K562 (cell line): ENCODE results near the gene HEMK1. TPM values are rescaled to one million over a fixed set of nuclear protein-coding genes. Genes with fewer than 3 reads are reported as not detected.

ENCODE experiments used
- ATAC-seq: fragments of 200-7000 bp; cut with Tn5 transposase; 3 replicates; pipeline ENCODE4 v1.9.1; 2020; ENCODE audit warnings: moderate library complexity
- BruUV-seq: library from RNA; stranded (reverse); fragments of 400-500 nt; replicated peaks from 2 replicates; lab custom pipeline; 2021; lab: Mats Ljungman, UMichigan
- CTCF ChIA-PET: fragments of 300-600 bp; formaldehyde crosslinking; extraction: SDS; loops from one replicate; lab custom pipeline; 2021; ENCODE audit warnings: low intra/inter-chr PET ratio; lab: Yijun Ruan, JAX
- POLR2A ChIA-PET: fragments of 300-600, 350-650 bp; sonication (Branson Sonifier 250); formaldehyde crosslinking; extraction: SDS; loops from one replicate; lab custom pipeline; 2021; ENCODE audit warnings: antibody characterized with exemption, inconsistent platforms; lab: Yijun Ruan, JAX
- DNase-seq, 4 experiments: peaks; one replicate each; pipeline versions ENCODE4 v3.0.0 to v3.0.0-alpha.2; 2011 to 2018; ENCODE audit warnings: low spot score in 3 of 4, mixed read lengths in 3 of 4; ENCODE audit errors: extremely low read depth in 1 of 4
- FAIRE-seq: peaks from 2 replicates; lab custom pipeline; 2011; peaks lifted over from hg19 to GRCh38; lab: Jason Lieb, UNC
- H2AFZ ChIP-seq: 2 replicates; pipeline ENCODE4 v1.6.0; 2011; ENCODE audit warnings: low read depth, low read length, control low read depth, inconsistent platforms
- H3K27ac ChIP-seq: fragments of 200-600 bp; 3 replicates; pipeline ENCODE4 v1.8.0; 2011; ENCODE audit warnings: low read depth, mild to moderate bottlenecking, control low read depth, inconsistent platforms, low read length, moderate library complexity, mixed read lengths; ENCODE audit errors: extremely low read depth
- H3K27me3 ChIP-seq, 2 experiments: fragments of 300-600 bp in 1 of 2; 2 replicates in 1 of 2; 3 replicates in 1 of 2; pipeline versions ENCODE4 v1.6.0 to v1.8.0; 2011; ENCODE audit warnings: inconsistent platforms in 2 of 2, low read length in 2 of 2, mild to moderate bottlenecking in 1 of 2, mixed read lengths in 1 of 2, moderate library complexity in 1 of 2; ENCODE audit not compliant: control insufficient read depth in 2 of 2, insufficient read depth in 2 of 2
- H3K36me3 ChIP-seq: fragments of 300-600 bp; 3 replicates; pipeline ENCODE4 v1.8.0; 2011; ENCODE audit warnings: mild to moderate bottlenecking, low read length, inconsistent platforms; ENCODE audit not compliant: control insufficient read depth, insufficient read depth
- H3K4me1 ChIP-seq, 2 experiments: fragments of 200-600 bp in 1 of 2; replicated peaks in 1 of 2; 2 replicates in 1 of 2; 3 replicates in 1 of 2; pipeline versions ENCODE4 v1.5.1 to v1.8.0; 2011; ENCODE audit warnings: inconsistent platforms in 2 of 2, low read length in 2 of 2, mild to moderate bottlenecking in 1 of 2, mixed read lengths in 1 of 2, moderate library complexity in 1 of 2; ENCODE audit not compliant: control insufficient read depth in 2 of 2, insufficient read depth in 2 of 2
- H3K4me2 ChIP-seq: 2 replicates; pipeline ENCODE4 v1.6.1; 2011; ENCODE audit warnings: low read length, control low read depth, inconsistent platforms, mixed read lengths; ENCODE audit not compliant: insufficient read depth
- H3K4me3 ChIP-seq: fragments of 200-600 bp; sonication (generic), shearing (Covaris generic); 2 replicates; pipeline ENCODE4 v1.5.1; 2016; ENCODE audit warnings: control low read depth, inconsistent platforms
- H3K79me2 ChIP-seq: fragments of 200-600 bp; 3 replicates; pipeline ENCODE4 v1.8.0; 2011; ENCODE audit warnings: low read length, inconsistent platforms; ENCODE audit not compliant: control insufficient read depth, insufficient read depth
- H3K9ac ChIP-seq, 2 experiments: 2 replicates each; pipeline versions ENCODE4 v1.6.0 to v1.6.1; 2011; ENCODE audit warnings: low read depth in 2 of 2, low read length in 2 of 2, control low read depth in 1 of 2, inconsistent platforms in 1 of 2, mild to moderate bottlenecking in 1 of 2, mixed read lengths in 1 of 2; ENCODE audit not compliant: insufficient read depth in 1 of 2
- H3K9me1 ChIP-seq: one replicate; pipeline ENCODE4 v1.6.0; 2011; ENCODE audit warnings: inconsistent platforms, mild to moderate bottlenecking, low read length, moderate library complexity; ENCODE audit not compliant: control insufficient read depth, insufficient read depth
- H3K9me3 ChIP-seq: replicated peaks from 2 replicates; pipeline ENCODE4 v1.5.1; 2011; ENCODE audit warnings: low read depth, low read length, inconsistent platforms; ENCODE audit not compliant: control insufficient read depth, insufficient read depth
- H4K20me1 ChIP-seq: replicated peaks from 2 replicates; pipeline ENCODE4 v1.6.1; 2011; ENCODE audit warnings: low read length, inconsistent platforms, mixed read lengths; ENCODE audit not compliant: control insufficient read depth, insufficient read depth
- AFF1 ChIP-seq, 2 experiments: fragments of 450-650 bp; IDR thresholded peaks; 2 replicates each; pipeline ENCODE4 v1.6.1; 2018; ENCODE audit warnings: mild to moderate bottlenecking in 2 of 2, low read depth in 1 of 2; ENCODE audit not compliant: partially characterized antibody in 2 of 2
- GTF2A2 ChIP-seq: IDR thresholded peaks from 2 replicates; pipeline ENCODE4 v1.6.1; 2016; ENCODE audit warnings: mild to moderate bottlenecking, missing genetic modification characterization, missing compliant biosample characterization
- LEF1 ChIP-seq: fragments of 450-650 bp; IDR thresholded peaks from 2 replicates; pipeline ENCODE4 v1.6.1; 2016; ENCODE audit warnings: mild to moderate bottlenecking
- MED1 ChIP-seq: sonication (generic); formaldehyde crosslinking; IDR thresholded peaks from 2 replicates; pipeline ENCODE4 v1.8.1; 2023; ENCODE audit warnings: missing genetic modification reagents, borderline replicate concordance
- MXD1 ChIP-seq: fragments of 250-450 bp; sonication (Bioruptor Pico); IDR thresholded peaks from 2 replicates; pipeline ENCODE4 v1.8.0; 2021; ENCODE audit warnings: borderline replicate concordance, mild to moderate bottlenecking, moderate library complexity; ENCODE audit not compliant: poor library complexity, severe bottlenecking
- POLR2AphosphoS5 ChIP-seq: IDR thresholded peaks from 2 replicates; pipeline ENCODE4 v1.6.1; 2011; ENCODE audit warnings: mild to moderate bottlenecking, low read depth, low read length, moderate library complexity; ENCODE audit not compliant: control insufficient read depth, insufficient read depth
- POLR3G ChIP-seq: IDR thresholded peaks from 2 replicates; pipeline ENCODE4 v1.6.1; 2011; ENCODE audit not compliant: insufficient read length, insufficient replicate concordance; ENCODE audit errors: extremely low read depth
- RBM25 ChIP-seq: fragments of 200-400 bp; formaldehyde crosslinking; IDR thresholded peaks from 2 replicates; pipeline ENCODE4 v1.6.1; 2018; ENCODE audit warnings: low read length, low read depth, moderate library complexity; ENCODE audit not compliant: severe bottlenecking
- TEAD1 ChIP-seq, 2 experiments: fragments of 450-650 bp in 1 of 2; sonication (generic) in 1 of 2; formaldehyde crosslinking; IDR thresholded peaks; 2 replicates each; pipeline versions ENCODE4 v1.4.0 to v1.8.0; 2020 to 2022; ENCODE audit warnings: mild to moderate bottlenecking in 2 of 2, missing genetic modification reagents in 1 of 2
- ZNF217 ChIP-seq: sonication (generic); formaldehyde crosslinking; IDR thresholded peaks from 2 replicates; pipeline ENCODE4 v1.8.0; 2022; ENCODE audit warnings: mild to moderate bottlenecking, missing genetic modification reagents
- ZNF445 ChIP-seq: fragments of 250-450 bp; sonication (Bioruptor Pico); IDR thresholded peaks from 2 replicates; pipeline ENCODE4 v1.4.0; 2020; ENCODE audit warnings: low read depth, mild to moderate bottlenecking, moderate library complexity
- ZNF766 ChIP-seq: fragments of 200-800 bp; sonication (Bioruptor generic); conservative IDR thresholded peaks from 2 replicates; pipeline ENCODE4 v1.6.1; 2016; ENCODE audit warnings: missing genetic modification characterization, missing compliant biosample characterization
- ZNF77 ChIP-seq: fragments of 250-450 bp; sonication (Bioruptor Pico); IDR thresholded peaks from 2 replicates; pipeline ENCODE4 v1.5.0; 2020
- ZNF79 ChIP-seq: fragments of 250-450 bp; sonication (Bioruptor Pico); IDR thresholded peaks from 2 replicates; pipeline ENCODE4 v1.4.0; 2020; ENCODE audit warnings: low read depth, mild to moderate bottlenecking, moderate library complexity
- WGBS: fragments of 100-300 bp; shearing (Covaris generic); methylation state at CpG from one replicate; pipeline ENCODE4 v1.1.6; 2016; ENCODE audit warnings: low coverage, mixed read lengths; ENCODE audit not compliant: insufficient coverage; ENCODE audit errors: missing lambda C conversion rate; 5-methylcytosine and 5-hydroxymethylcytosine counted together
- in situ Hi-C: fragments of 300-500 bp; cut with MboI; formaldehyde crosslinking; loops from 4 replicates; pipeline ENCODE4 v1.15.0; 2018; ENCODE audit warnings: inconsistent platforms, mixed read lengths
- intact Hi-C: fragments of 100-400 bp; cut with micrococcal nuclease; formaldehyde crosslinking; loops from 2 replicates; pipeline ENCODE4 v1.14.2; 2022
- polyA plus RNA-seq, 8 experiments: library from polyadenylated mRNA; depleted of rRNA in 4 of 8; stranded (reverse) in 5 of 8; unstranded in 3 of 8; fragments of >200 nt; fragmentation: Nextera tagmentation in 2 of 8; fragmentation: Illumina TruSeq in 1 of 8; extraction: Ambion mirVana in 2 of 8; extraction: Trizol in 1 of 8; gene quantifications; 2 replicates each; pipeline versions ENCODE4 v1.2.1 to v1.2.3, GENCODE V29; 2011 to 2014; ENCODE audit warnings: inconsistent platforms in 1 of 8, missing spikeins in 1 of 8
- total RNA-seq, 7 experiments: library from RNA; depleted of rRNA in 6 of 7; stranded (reverse); fragments of >200 nt in 6 of 7; fragmentation: Illumina TruSeq in 2 of 7; extraction: Trizol in 2 of 7; gene quantifications; 2 replicates each; pipeline versions ENCODE4 v1.2.1 to v1.2.3, GENCODE V29; 2011 to 2021; ENCODE audit warnings: low replicate concordance in 1 of 7
- TF ChIP-seq, protein P1 (sequence below): fragments of 250-450 bp; sonication (Bioruptor Pico); IDR thresholded peaks from 2 replicates; pipeline ENCODE4 v1.8.0; 2022; ENCODE audit warnings: moderate library complexity, mild to moderate bottlenecking, inconsistent platforms
- TF ChIP-seq, protein P2 (sequence below): IDR thresholded peaks from 2 replicates; pipeline ENCODE4 v1.6.1; 2016; ENCODE audit warnings: missing genetic modification characterization, missing compliant biosample characterization

HEMK1 gene
- total and polyA plus RNA-seq, 9 of the 15 experiments (the other 6 are each of a cell fraction or from before 2014, with no cell fraction given), result 2.0 to 16.8 (median 11.4) TPM

DNA sequence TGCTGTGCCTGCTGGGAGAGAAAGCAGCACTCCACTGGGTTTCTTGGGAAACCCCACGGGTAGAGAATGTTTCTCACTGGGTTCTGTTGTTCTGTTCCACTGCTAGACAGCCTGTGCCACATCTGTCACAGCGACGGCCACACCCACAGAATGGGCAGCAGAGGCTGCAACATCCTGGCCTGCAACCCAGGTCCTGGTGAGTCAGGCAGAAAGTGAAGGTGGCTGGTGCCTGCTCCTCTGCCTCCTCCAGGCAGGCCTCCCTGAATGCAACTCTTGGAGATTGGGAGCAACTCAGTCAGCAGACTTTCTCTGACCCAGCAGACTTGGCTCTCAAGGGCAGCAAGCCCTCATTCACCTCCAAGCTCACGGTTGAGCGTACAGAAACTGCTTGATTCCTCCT lies 14.8 kb upstream of the HEMK1 start:
- WGBS, result 2% methylated on average over 4 of the region's 5 CpGs
- peak; percentile 61 for TF ChIP-seq RBM25
- TF ChIP-seq, protein P1, sequence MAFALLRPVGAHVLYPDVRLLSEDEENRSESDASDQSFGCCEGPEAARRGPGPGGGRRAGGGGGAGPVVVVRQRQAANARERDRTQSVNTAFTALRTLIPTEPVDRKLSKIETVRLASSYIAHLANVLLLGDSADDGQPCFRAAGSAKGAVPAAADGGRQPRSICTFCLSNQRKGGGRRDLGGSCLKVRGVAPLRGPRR (CRISPR knock-in tag), result no peak
- TF ChIP-seq MED1 (CRISPR knock-in tag), result no peak
- no peak for TF ChIP-seq ZNF217
- TF ChIP-seq ZNF77 (CRISPR knock-in tag), result no peak
- TF ChIP-seq LEF1, result no peak
- TF ChIP-seq TEAD1 (CRISPR knock-in tag; IDR thresholded peaks at IDR 0.05), result no peak
- no peak for TF ChIP-seq ZNF766 (CRISPR knock-in tag)
- TF ChIP-seq, protein P2, sequence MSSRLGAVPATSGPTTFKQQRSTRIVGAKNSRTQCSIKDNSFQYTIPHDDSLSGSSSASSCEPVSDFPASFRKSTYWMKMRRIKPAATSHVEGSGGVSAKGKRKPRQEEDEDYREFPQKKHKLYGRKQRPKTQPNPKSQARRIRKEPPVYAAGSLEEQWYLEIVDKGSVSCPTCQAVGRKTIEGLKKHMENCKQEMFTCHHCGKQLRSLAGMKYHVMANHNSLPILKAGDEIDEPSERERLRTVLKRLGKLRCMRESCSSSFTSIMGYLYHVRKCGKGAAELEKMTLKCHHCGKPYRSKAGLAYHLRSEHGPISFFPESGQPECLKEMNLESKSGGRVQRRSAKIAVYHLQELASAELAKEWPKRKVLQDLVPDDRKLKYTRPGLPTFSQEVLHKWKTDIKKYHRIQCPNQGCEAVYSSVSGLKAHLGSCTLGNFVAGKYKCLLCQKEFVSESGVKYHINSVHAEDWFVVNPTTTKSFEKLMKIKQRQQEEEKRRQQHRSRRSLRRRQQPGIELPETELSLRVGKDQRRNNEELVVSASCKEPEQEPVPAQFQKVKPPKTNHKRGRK, result no peak
- no peak for TF ChIP-seq ZNF79 (CRISPR knock-in tag)
- no peak for TF ChIP-seq POLR2AphosphoS5
- TF ChIP-seq ZNF445 (CRISPR knock-in tag), result no peak
- no peak for TF ChIP-seq POLR3G
- TF ChIP-seq GTF2A2 (tag), result no peak
- no peak for TF ChIP-seq MXD1 (CRISPR knock-in tag)
- no peak for TF ChIP-seq AFF1 (IDR thresholded peaks at IDR 0.05; ENCODE audit: low read depth in 1 of 2, partially characterized antibody in 2 of 2)

More for the DNA sequence above, 14.8 kb upstream of the HEMK1 start:
- in situ Hi-C loops, result no loop called here
- no peak for ATAC-seq
- Histone ChIP-seq H3K4me3 (no peak overlapping the region), H3K79me2 (no peaks in the 10 kb centered on the region), H3K27me3 (no peaks in the 10 kb centered on the region), H3K9me1 (no peaks in the 10 kb centered on the region), H3K9ac (peak overlapping the region in 1 of 2 experiments; percentile 7; a peak in 1 of 4 replicates), H3K36me3 (no peaks in the 10 kb centered on the region), H3K9me3 (no peaks in the 10 kb centered on the region), H2AFZ (no peak overlapping the region), H4K20me1 (no peaks in the 10 kb centered on the region), H3K4me1 (peaks cover 0 to 6% of the 10 kb centered on the region in 2 experiments; a peak in 2 of 5 replicates), H3K4me2 (no peak overlapping the region), H3K27ac (no peak overlapping the region)
- intact Hi-C loops, result no loop called here
- no TSS peak for BruUV-seq
- ChIA-PET POLR2A (interaction anchor here (1.0 kb wide), 1 partner anchor 120 kb away, joined by 3 read pairs; no protein-coding TSS in a partner anchor), CTCF (no interaction called here)
- DNase-seq, result no peak
- FAIRE-seq, result no peak
